HepG2 (cell line): ENCODE measurements around the gene CD46. TPM values are rescaled to one million over a fixed set of nuclear protein-coding genes. Genes with fewer than 3 reads are reported as not detected.

Experiments
- AKNA ChIP-seq: sonication (generic); formaldehyde crosslinking; IDR thresholded peaks from 2 replicates; pipeline ENCODE4 v1.4.0; 2020; ENCODE audit warnings: missing genetic modification reagents, borderline replicate concordance
- CBX5 ChIP-seq: sonication (generic); formaldehyde crosslinking; IDR thresholded peaks from 2 replicates; pipeline ENCODE4 v1.4.0; 2020; ENCODE audit warnings: missing genetic modification reagents, borderline replicate concordance
- FOSL2 ChIP-seq: sonication (generic); formaldehyde crosslinking; IDR thresholded peaks from 2 replicates; pipeline ENCODE4 v1.4.0; 2020; ENCODE audit warnings: missing genetic modification reagents
- HMGXB3 ChIP-seq: sonication (generic); formaldehyde crosslinking; IDR thresholded peaks from 2 replicates; pipeline ENCODE4 v1.4.0; 2020; ENCODE audit warnings: missing genetic modification reagents, borderline replicate concordance
- IRX3 ChIP-seq: sonication (generic); formaldehyde crosslinking; IDR thresholded peaks from 2 replicates; pipeline ENCODE4 v1.8.1; 2023; ENCODE audit warnings: mild to moderate bottlenecking, low read depth, missing genetic modification reagents, borderline replicate concordance
- SRSF9 ChIP-seq: fragments of 200-400 bp; formaldehyde crosslinking; IDR thresholded peaks from 2 replicates; pipeline ENCODE4 v1.6.1; 2018; ENCODE audit warnings: borderline replicate concordance, mild to moderate bottlenecking, low read depth, low read length; ENCODE audit not compliant: insufficient read depth, poor library complexity, severe bottlenecking
- TFAP4 ChIP-seq: sonication (generic); IDR thresholded peaks from 2 replicates; pipeline ENCODE4 v1.6.1; 2016; ENCODE audit warnings: low read depth, borderline replicate concordance
- THAP9 ChIP-seq: sonication (generic); formaldehyde crosslinking; IDR thresholded peaks from 2 replicates; pipeline ENCODE4; 2020; ENCODE audit warnings: missing genetic modification reagents, mild to moderate bottlenecking, borderline replicate concordance
- ZBTB33 ChIP-seq: sonication (generic); formaldehyde crosslinking; IDR thresholded peaks from 2 replicates; pipeline ENCODE4 v1.4.0; 2020; ENCODE audit warnings: missing genetic modification reagents
- ZNF350 ChIP-seq: sonication (generic); formaldehyde crosslinking; IDR thresholded peaks from 2 replicates; pipeline ENCODE4 v1.4.0; 2020; ENCODE audit warnings: mild to moderate bottlenecking, low read depth, missing genetic modification reagents, borderline replicate concordance
- ZNF556 ChIP-seq: sonication (generic); formaldehyde crosslinking; IDR thresholded peaks from 2 replicates; pipeline ENCODE4 v1.4.0; 2020; ENCODE audit warnings: mild to moderate bottlenecking, missing genetic modification reagents, borderline replicate concordance
- polyA plus RNA-seq, 8 experiments: library from polyadenylated mRNA; depleted of rRNA in 3 of 8; stranded (reverse) in 7 of 8; unstranded in 1 of 8; fragments of >200 nt; fragmentation: Illumina TruSeq in 4 of 8; extraction: Trizol in 4 of 8; gene quantifications; 2 replicates each; pipeline versions ENCODE4 v1.2.1 to v1.2.3, GENCODE V29; 2011 to 2016; ENCODE audit warnings: low read depth in 4 of 8, missing spikeins in 1 of 8, mixed read lengths in 1 of 8; ENCODE audit not compliant: insufficient read depth in 1 of 8
- total RNA-seq, 5 experiments: library from RNA; depleted of rRNA; stranded (reverse); fragments of >200 nt; fragmentation: Illumina TruSeq; extraction: Trizol; gene quantifications; 2 replicates each; pipeline ENCODE4 v1.2.3, GENCODE V29; 2016; ENCODE audit warnings: low read depth in 1 of 5

CD46 gene
- total and polyA plus RNA-seq, 2 of the 13 experiments (the other 11 are each of a cell fraction or from before 2014, with no cell fraction given), result 130 to 277 TPM

- TF ChIP-seq THAP9 (CRISPR knock-in tag) (no peak), ZBTB33 (peak; percentile 99), SRSF9 (no peak), TFAP4 (peak; percentile 85), AKNA (CRISPR knock-in tag) (no peak), IRX3 (no peak), HMGXB3 (no peak), CBX5 (CRISPR knock-in tag) (peak; percentile 41; the same call in 1 of the 2 replicates), ZNF350 (CRISPR knock-in tag) (0 out of 2 replicates have a peak, but pooled peaks have one; percentile 23), FOSL2 (CRISPR knock-in tag) (peak; percentile 22; the same call in 1 of the 2 replicates), ZNF556 (CRISPR knock-in tag) (no peak)
These were observed 60.3 kb downstream of the CD46 start (continued) for GRCh38 chr1:207811920-207812720.
